HepG2 (cell line): ENCODE results near the gene FAM118B. TPM values are rescaled to one million over a fixed set of nuclear protein-coding genes. Genes with fewer than 3 reads are reported as not detected.

ENCODE experiments used
- ATAC-seq: fragments of 200-7000 bp; cut with Tn5 transposase; 3 replicates; pipeline ENCODE4 v1.9.1; 2020; ENCODE audit warnings: mild to moderate bottlenecking, moderate library complexity
- BruUV-seq: library from RNA; stranded (reverse); fragments of 400-500 nt; replicated peaks from 2 replicates; lab custom pipeline; 2021; lab: Mats Ljungman, UMichigan
- CTCF ChIA-PET: fragments of 300-600 bp; formaldehyde crosslinking; extraction: SDS; loops from one replicate; lab custom pipeline; 2021; ENCODE audit warnings: low total read pairs, inconsistent platforms, low intra/inter-chr PET ratio; lab: Yijun Ruan, JAX
- POLR2A ChIA-PET: fragments of 350-600 bp; sonication (Branson Sonifier 250); formaldehyde crosslinking; loops from one replicate; lab custom pipeline; 2020; ENCODE audit warnings: antibody characterized with exemption, inconsistent platforms; lab: Yijun Ruan, JAX
- DNase-seq: peaks from one replicate; pipeline ENCODE4 v3.0.0-alpha.2; 2015; ENCODE audit warnings: low spot score
- FAIRE-seq: peaks from 3 replicates; lab custom pipeline; 2011; peaks lifted over from hg19 to GRCh38; lab: Jason Lieb, UNC
- H2AFZ ChIP-seq: one replicate; pipeline ENCODE4 v1.6.1; 2011; ENCODE audit warnings: low read length, inconsistent platforms
- H3K27ac ChIP-seq: fragments of 300-600 bp; 3 replicates; pipeline ENCODE4 v1.8.0; 2011; ENCODE audit warnings: mixed run types, mild to moderate bottlenecking, mixed read lengths, low read length, inconsistent platforms; ENCODE audit not compliant: insufficient read depth; ENCODE audit errors: extremely low read length
- H3K27me3 ChIP-seq, 2 experiments: fragments of 200-600 bp in 1 of 2; 2 replicates in 1 of 2; 3 replicates in 1 of 2; pipeline versions ENCODE4 v1.6.0 to v1.8.0; 2011; ENCODE audit warnings: low read length in 2 of 2, mild to moderate bottlenecking in 2 of 2, moderate library complexity in 2 of 2, inconsistent platforms in 1 of 2; ENCODE audit not compliant: insufficient read depth in 2 of 2, control insufficient read depth in 1 of 2
- H3K36me3 ChIP-seq, 2 experiments: fragments of 200-600 bp in 1 of 2; replicated peaks in 1 of 2; 2 replicates in 1 of 2; 3 replicates in 1 of 2; pipeline versions ENCODE4 v1.5.1 to v1.8.0; 2011; ENCODE audit warnings: low read length in 2 of 2, inconsistent platforms in 1 of 2; ENCODE audit not compliant: insufficient read depth in 2 of 2, control insufficient read depth in 1 of 2
- H3K4me1 ChIP-seq: 2 replicates; pipeline ENCODE4 v1.5.1; 2012; ENCODE audit warnings: low read length, inconsistent platforms; ENCODE audit not compliant: insufficient read depth
- H3K4me2 ChIP-seq: 2 replicates; pipeline ENCODE4 v1.6.0; 2011; ENCODE audit warnings: low read depth, low read length, inconsistent platforms
- H3K4me3 ChIP-seq, 3 experiments: fragments of 200-600 bp in 1 of 3; sonication (generic), shearing (Covaris generic) in 1 of 3; replicated peaks in 1 of 3; 2 replicates each; pipeline ENCODE4 v1.5.1; 2011 to 2016; ENCODE audit warnings: low read length in 3 of 3, inconsistent platforms in 2 of 3, low read depth in 2 of 3, mild to moderate bottlenecking in 2 of 3, control low read depth in 1 of 3, mixed read lengths in 1 of 3; ENCODE audit not compliant: insufficient read depth in 1 of 3
- H3K79me2 ChIP-seq: one replicate; pipeline ENCODE4 v1.6.1; 2011; ENCODE audit warnings: low read length, inconsistent platforms; ENCODE audit not compliant: insufficient read depth
- H3K9ac ChIP-seq: 2 replicates; pipeline ENCODE4 v1.6.0; 2011; ENCODE audit warnings: mild to moderate bottlenecking, low read depth, low read length, inconsistent platforms; ENCODE audit not compliant: insufficient read depth
- H3K9me3 ChIP-seq: 2 replicates; pipeline ENCODE4 v1.5.1; 2012; ENCODE audit warnings: mild to moderate bottlenecking, low read length
- H4K20me1 ChIP-seq: 2 replicates; pipeline ENCODE4 v1.6.0; 2011; ENCODE audit warnings: inconsistent platforms, mild to moderate bottlenecking, low read length, moderate library complexity; ENCODE audit not compliant: insufficient read depth
- DNMT1 ChIP-seq: sonication (generic); formaldehyde crosslinking; IDR thresholded peaks from 2 replicates; pipeline ENCODE4 v1.5.1; 2020; ENCODE audit warnings: mild to moderate bottlenecking, missing genetic modification reagents
- ISL2 ChIP-seq: sonication (generic); formaldehyde crosslinking; IDR thresholded peaks from 2 replicates; pipeline ENCODE4 v1.5.0; 2020; ENCODE audit warnings: missing genetic modification reagents
- KDM4B ChIP-seq: sonication (generic); formaldehyde crosslinking; IDR thresholded peaks from 2 replicates; pipeline ENCODE4 v1.4.0; 2020; ENCODE audit warnings: missing genetic modification reagents
- TEAD2 ChIP-seq: sonication (generic); formaldehyde crosslinking; IDR thresholded peaks from 2 replicates; pipeline ENCODE4 v1.9.0; 2021; ENCODE audit warnings: missing genetic modification reagents
- ZSCAN22 ChIP-seq: sonication (generic); formaldehyde crosslinking; IDR thresholded peaks from 2 replicates; pipeline ENCODE4 v1.4.0; 2020; ENCODE audit warnings: mild to moderate bottlenecking, missing genetic modification reagents
- WGBS: methylation state at CpG from one replicate; pipeline ENCODE4 v1.1.6; 2017; ENCODE audit warnings: low lambda C conversion rate; 5-methylcytosine and 5-hydroxymethylcytosine counted together
- in situ Hi-C: cut with HindIII; loops from 2 replicates; pipeline ENCODE4 v1.10.0; 2017; ENCODE audit warnings: low pct_unique_long_range_greater_than_20kb; ENCODE audit not compliant: extremely low pct_ligation_motif_present
- intact Hi-C: fragments of 100-400 bp; cut with micrococcal nuclease; formaldehyde crosslinking; loops from one replicate; pipeline ENCODE4 v1.10.0; 2022; ENCODE audit not compliant: unreplicated experiment
- polyA plus RNA-seq, 8 experiments: library from polyadenylated mRNA; depleted of rRNA in 3 of 8; stranded (reverse) in 7 of 8; unstranded in 1 of 8; fragments of >200 nt; fragmentation: Illumina TruSeq in 4 of 8; extraction: Trizol in 4 of 8; gene quantifications; 2 replicates each; pipeline versions ENCODE4 v1.2.1 to v1.2.3, GENCODE V29; 2011 to 2016; ENCODE audit warnings: low read depth in 4 of 8, missing spikeins in 1 of 8, mixed read lengths in 1 of 8; ENCODE audit not compliant: insufficient read depth in 1 of 8
- total RNA-seq, 5 experiments: library from RNA; depleted of rRNA; stranded (reverse); fragments of >200 nt; fragmentation: Illumina TruSeq; extraction: Trizol; gene quantifications; 2 replicates each; pipeline ENCODE4 v1.2.3, GENCODE V29; 2016; ENCODE audit warnings: low read depth in 1 of 5
- TF ChIP-seq, protein P1 (sequence below): sonication (generic); formaldehyde crosslinking; IDR thresholded peaks from 2 replicates; pipeline ENCODE4 v1.5.1; 2020; ENCODE audit warnings: missing genetic modification reagents, mild to moderate bottlenecking, borderline replicate concordance

The FAM118B gene
- total and polyA plus RNA-seq, 2 of the 13 experiments (the other 11 are each of a cell fraction or from before 2014, with no cell fraction given), result 10.2 to 25.7 TPM

GRCh38 chr11:126226334-126227084 lies 14.9 kb downstream of the FAM118B start:
- no peaks in the 10 kb centered on the region for H3K9me3 ChIP-seq
- TF ChIP-seq ZSCAN22 (CRISPR knock-in tag), result peak; percentile 53; the same call in 1 of the 2 replicates
- TF ChIP-seq TEAD2, result no peak
- TF ChIP-seq, all 625 proteins: peak for 1
- no peak for DNase-seq
- FAIRE-seq, result no peak
- Histone ChIP-seq H3K27me3 (no peaks in the 10 kb centered on the region), H3K27ac (no peak overlapping the region), H3K36me3 (peaks cover 0 to 14% of the 10 kb centered on the region in 2 experiments; a peak in 2 of 5 replicates), H3K4me3 (no peak overlapping the region), H2AFZ (no peak overlapping the region), H3K4me2 (no peak overlapping the region), H3K4me1 (no peaks in the 10 kb centered on the region), H3K9ac (no peak overlapping the region), H4K20me1 (no peaks in the 10 kb centered on the region), H3K79me2 (peaks cover 21% of the 10 kb centered on the region)
- ChIA-PET CTCF (no interaction called here), POLR2A (no interaction called here)
- 96% methylated on average over 11 of the region's 15 CpGs for WGBS
- BruUV-seq, result no TSS peak
- ATAC-seq, result no peak
- intact Hi-C loops (no loop called here), in situ Hi-C loops (no loop called here)

DNA sequence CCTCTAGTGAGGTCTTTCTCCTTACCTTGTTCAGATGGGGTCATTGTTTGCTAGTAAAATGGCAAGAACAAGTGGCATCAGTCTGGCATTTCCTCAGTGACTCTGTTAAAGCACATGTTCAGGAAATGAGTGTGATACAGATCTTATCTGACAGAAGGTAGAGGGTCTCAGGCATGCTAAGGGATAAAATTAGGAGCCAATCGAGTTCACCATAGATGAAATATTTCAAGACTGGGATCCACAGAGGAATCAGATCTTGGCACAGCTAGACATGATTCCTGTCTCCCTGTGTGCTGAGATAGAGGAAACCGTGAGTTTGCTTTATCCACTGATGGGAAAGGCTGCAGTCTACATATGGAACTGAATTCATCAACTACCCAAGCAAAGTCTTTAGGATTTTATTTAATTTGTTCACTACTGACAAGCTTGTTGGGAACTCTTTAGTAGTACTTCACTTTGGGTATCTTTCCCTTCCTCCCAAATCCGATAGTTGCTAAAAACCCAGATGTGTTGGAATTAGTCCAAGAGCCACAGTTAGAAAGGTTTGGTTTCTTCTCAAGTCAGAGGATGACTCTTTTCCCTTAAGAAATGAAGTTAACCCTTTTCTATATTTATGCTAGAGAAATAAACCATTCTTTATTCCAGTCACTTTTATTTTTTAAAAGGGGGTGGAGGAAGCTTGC lies 18.4 kb downstream of the FAM118B start:
- H3K4me1 ChIP-seq, result no peaks in the 10 kb centered on the region
- DNase-seq, result no peak
- 98% methylated on average over 3 of the region's 3 CpGs for whole genome bisulfite sequencing
- no peak overlapping the region for H2AFZ ChIP-seq
- no peaks in the 10 kb centered on the region for H4K20me1 ChIP-seq
- no peak overlapping the region for H3K4me3 ChIP-seq
- in situ Hi-C loops (no loop called here), intact Hi-C loops (no loop called here)
- no peak for FAIRE-seq
- ChIA-PET CTCF (no interaction called here), POLR2A (no interaction called here)
- no peaks in the 10 kb centered on the region for H3K27me3 ChIP-seq
- H3K9ac ChIP-seq, result no peak overlapping the region
- no peak for ATAC-seq
- no peak overlapping the region for H3K27ac ChIP-seq
- H3K36me3 ChIP-seq, result peaks cover 0 to 14% of the 10 kb centered on the region in 2 experiments; a peak in 2 of 5 replicates
- BruUV-seq, result no TSS peak
- H3K4me2 ChIP-seq, result no peak overlapping the region
- TF ChIP-seq KDM4B (CRISPR knock-in tag), result no peak
- TF ChIP-seq ISL2, result no peak
- TF ChIP-seq, protein P1, sequence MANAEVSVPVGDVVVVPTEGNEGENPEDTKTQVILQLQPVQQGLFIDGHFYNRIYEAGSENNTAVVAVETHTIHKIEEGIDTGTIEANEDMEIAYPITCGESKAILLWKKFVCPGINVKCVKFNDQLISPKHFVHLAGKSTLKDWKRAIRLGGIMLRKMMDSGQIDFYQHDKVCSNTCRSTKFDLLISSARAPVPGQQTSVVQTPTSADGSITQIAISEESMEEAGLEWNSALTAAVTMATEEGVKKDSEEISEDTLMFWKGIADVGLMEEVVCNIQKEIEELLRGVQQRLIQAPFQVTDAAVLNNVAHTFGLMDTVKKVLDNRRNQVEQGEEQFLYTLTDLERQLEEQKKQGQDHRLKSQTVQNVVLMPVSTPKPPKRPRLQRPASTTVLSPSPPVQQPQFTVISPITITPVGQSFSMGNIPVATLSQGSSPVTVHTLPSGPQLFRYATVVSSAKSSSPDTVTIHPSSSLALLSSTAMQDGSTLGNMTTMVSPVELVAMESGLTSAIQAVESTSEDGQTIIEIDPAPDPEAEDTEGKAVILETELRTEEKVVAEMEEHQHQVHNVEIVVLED (CRISPR knock-in tag), result no peak
- TF ChIP-seq DNMT1 (CRISPR knock-in tag), result no peak
- no peaks in the 10 kb centered on the region for H3K9me3 ChIP-seq
- H3K79me2 ChIP-seq, result peaks cover 3% of the 10 kb centered on the region
